Breast epithelium (tissue), 4 donors: Measurements from ENCODE around the gene RASL10B. TPM values are rescaled to one million over a fixed set of nuclear protein-coding genes. Genes with fewer than 3 reads are reported as not detected.

ENCODE experiments used
- DNase-seq, 2 donors: peaks; one replicate each; pipeline ENCODE4 v3.0.0-alpha.2; 2019; ENCODE audit warnings: low spot score in 2 of 2
- H3K27ac ChIP-seq, 2 donors: fragments of 200-600 bp; sonication (generic) in 1 of 2; one replicate each; pipeline ENCODE4 v1.5.1; 2016 to 2019; ENCODE audit warnings: mild to moderate bottlenecking in 1 of 2
- H3K27me3 ChIP-seq, 2 donors: fragments of 200-600 bp; sonication (generic) in 1 of 2; one replicate each; pipeline versions ENCODE4 v1.5.1 to v1.6.0; 2017 to 2019; ENCODE audit warnings: control low read depth in 1 of 2, mild to moderate bottlenecking in 1 of 2
- H3K36me3 ChIP-seq: fragments of 200-600 bp; one replicate; pipeline ENCODE4 v1.5.1; 2019
- H3K4me1 ChIP-seq, 2 donors: fragments of 200-600 bp; sonication (generic); one replicate each; pipeline ENCODE4 v1.5.1; 2016 to 2019; ENCODE audit warnings: control low read depth in 1 of 2
- H3K4me3 ChIP-seq, 3 donors: fragments of 200-600 bp; sonication (generic); 1 replicate in 2 of 3; 2 replicates in 1 of 3; pipeline ENCODE4 v1.5.1; 2016 to 2019; ENCODE audit warnings: mild to moderate bottlenecking in 3 of 3, moderate library complexity in 2 of 3
- H3K9me3 ChIP-seq, 2 donors: fragments of 200-600 bp; sonication (generic) in 1 of 2; one replicate each; pipeline ENCODE4 v1.5.1; 2016 to 2019; ENCODE audit warnings: control low read depth in 1 of 2
- POLR2A ChIP-seq: fragments of 450-650 bp; IDR thresholded peaks from one replicate; pipeline ENCODE4 v1.6.1; 2016; ENCODE audit warnings: antibody characterized with exemption, mild to moderate bottlenecking, moderate library complexity
- POLR2AphosphoS5 ChIP-seq, 3 donors: sonication (generic); formaldehyde crosslinking; IDR thresholded peaks; one replicate each; pipeline ENCODE4 v1.6.1; 2017; ENCODE audit warnings: antibody characterized with exemption in 3 of 3
- intact Hi-C: fragments of 100-400 bp; cut with DNase I; formaldehyde crosslinking; loops from one replicate; pipeline ENCODE4 v1.15.1; 2023; ENCODE audit warnings: low total_unique reads
- total RNA-seq, 3 donors: library from RNA; depleted of rRNA; stranded (reverse); fragments of >200 nt; gene quantifications; one replicate each; pipeline ENCODE4 v1.1.0, GENCODE V29; 2016
- TF ChIP-seq, protein P1 (sequence below), 3 donors: fragments of 450-650 bp; IDR thresholded peaks; one replicate each; pipeline ENCODE4 v1.5.1; 2016 to 2017; ENCODE audit warnings: antibody characterized with exemption in 3 of 3, mild to moderate bottlenecking in 3 of 3, moderate library complexity in 3 of 3

The RASL10B gene
- total RNA-seq, 3 donors from 2014 or later, result 5.9 to 27.8 (median 11.1) TPM

DNA sequence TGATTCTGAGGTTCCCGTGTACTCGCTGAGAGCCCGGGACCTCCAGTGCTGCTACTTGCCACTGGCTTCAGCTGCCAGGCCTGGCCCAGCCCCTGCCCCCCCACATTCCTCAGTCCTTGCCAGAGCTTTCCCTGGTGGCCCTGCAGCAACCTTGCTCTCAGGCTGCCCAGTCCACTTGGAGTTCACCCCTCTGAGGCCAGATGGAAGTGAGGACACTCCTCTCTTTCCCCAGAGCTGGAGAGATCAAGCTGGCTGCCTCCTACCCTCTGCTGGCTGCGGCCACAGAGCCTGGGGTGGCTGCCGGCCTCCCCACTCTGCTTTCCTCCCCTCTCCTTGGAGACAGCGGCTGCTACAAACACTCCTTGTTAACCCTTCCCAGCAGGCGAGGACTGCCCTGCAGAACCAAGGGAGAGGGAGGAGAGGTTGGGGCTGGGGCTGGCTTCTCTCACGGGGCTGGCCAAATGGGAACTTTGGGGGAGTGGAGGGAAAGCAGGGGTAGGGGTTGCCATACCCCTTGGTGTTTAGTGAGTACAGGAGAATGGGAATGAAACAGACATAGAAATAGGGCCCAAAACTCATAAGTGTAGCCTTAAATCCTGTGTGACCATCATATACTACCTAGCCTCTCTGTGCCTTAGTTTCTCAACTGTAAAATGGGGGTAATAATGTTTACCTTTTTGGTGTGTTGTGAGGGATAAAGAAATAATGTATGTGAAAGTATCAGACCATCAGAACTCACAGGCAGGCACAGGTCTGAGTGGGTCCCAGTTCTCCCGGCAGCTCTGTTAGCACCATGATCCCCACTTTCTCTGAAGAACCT lies 21.7 kb downstream of the RASL10B start, which contains the start of gene GAS2L2:
TSS of gene GAS2L2 (minus strand) at position 295 of the 820 bp plus-strand sequence. CDS start 389 bp downstream, outside the sequence.
- Histone ChIP-seq H3K4me3 (peak within 1 kb of the TSS in 1 of 3 donors; percentile 37), H3K36me3 (no peaks in the 10 kb centered on the region), H3K9me3 (no peaks in the 10 kb centered on the region), H3K27ac (peak within 1 kb of the TSS in 1 of 2 donors; percentile 30), H3K27me3 (no peaks in the 10 kb centered on the region), H3K4me1 (peaks cover under 1 to 2% of the 10 kb centered on the region in 2 donors)
- intact Hi-C loops, result no loop called here
- TF ChIP-seq, protein P1, sequence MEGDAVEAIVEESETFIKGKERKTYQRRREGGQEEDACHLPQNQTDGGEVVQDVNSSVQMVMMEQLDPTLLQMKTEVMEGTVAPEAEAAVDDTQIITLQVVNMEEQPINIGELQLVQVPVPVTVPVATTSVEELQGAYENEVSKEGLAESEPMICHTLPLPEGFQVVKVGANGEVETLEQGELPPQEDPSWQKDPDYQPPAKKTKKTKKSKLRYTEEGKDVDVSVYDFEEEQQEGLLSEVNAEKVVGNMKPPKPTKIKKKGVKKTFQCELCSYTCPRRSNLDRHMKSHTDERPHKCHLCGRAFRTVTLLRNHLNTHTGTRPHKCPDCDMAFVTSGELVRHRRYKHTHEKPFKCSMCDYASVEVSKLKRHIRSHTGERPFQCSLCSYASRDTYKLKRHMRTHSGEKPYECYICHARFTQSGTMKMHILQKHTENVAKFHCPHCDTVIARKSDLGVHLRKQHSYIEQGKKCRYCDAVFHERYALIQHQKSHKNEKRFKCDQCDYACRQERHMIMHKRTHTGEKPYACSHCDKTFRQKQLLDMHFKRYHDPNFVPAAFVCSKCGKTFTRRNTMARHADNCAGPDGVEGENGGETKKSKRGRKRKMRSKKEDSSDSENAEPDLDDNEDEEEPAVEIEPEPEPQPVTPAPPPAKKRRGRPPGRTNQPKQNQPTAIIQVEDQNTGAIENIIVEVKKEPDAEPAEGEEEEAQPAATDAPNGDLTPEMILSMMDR (IDR thresholded peaks at IDR 0.05), result no peak
- TF ChIP-seq POLR2A, result no peak
- TF ChIP-seq POLR2AphosphoS5 (IDR thresholded peaks at IDR 0.05), result no peak
- no peak for DNase-seq

DNA sequence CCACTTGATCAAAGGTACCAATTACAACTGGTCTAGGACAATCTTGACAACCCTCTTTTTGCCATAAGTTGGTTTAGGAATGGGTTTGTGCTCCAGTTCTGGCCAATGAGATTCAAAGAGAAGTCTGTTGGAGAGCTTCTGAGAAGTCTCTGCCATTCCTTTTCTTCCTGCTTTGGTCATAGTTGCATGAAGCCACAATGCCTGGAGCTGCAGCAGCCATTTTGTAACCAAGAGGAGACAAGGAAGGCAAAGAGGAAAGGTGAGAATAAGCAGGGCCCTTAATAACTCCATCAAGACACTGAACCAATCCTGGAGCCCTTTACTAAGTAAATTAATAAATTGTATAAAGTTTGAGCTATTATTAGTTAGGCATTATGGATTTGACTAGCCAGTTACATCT lies 25.8 kb downstream of the RASL10B start:
- TF ChIP-seq POLR2AphosphoS5 (IDR thresholded peaks at IDR 0.05) (no peak), POLR2A (no peak)
- TF ChIP-seq, protein P1 (IDR thresholded peaks at IDR 0.05), result no peak
- Histone ChIP-seq H3K27ac (no peak overlapping the region), H3K4me1 (no peaks in the 10 kb centered on the region), H3K36me3 (no peaks in the 10 kb centered on the region), H3K4me3 (no peak overlapping the region), H3K9me3 (no peaks in the 10 kb centered on the region), H3K27me3 (no peaks in the 10 kb centered on the region)
- intact Hi-C loops, result no loop called here
- no peak for DNase-seq

DNA sequence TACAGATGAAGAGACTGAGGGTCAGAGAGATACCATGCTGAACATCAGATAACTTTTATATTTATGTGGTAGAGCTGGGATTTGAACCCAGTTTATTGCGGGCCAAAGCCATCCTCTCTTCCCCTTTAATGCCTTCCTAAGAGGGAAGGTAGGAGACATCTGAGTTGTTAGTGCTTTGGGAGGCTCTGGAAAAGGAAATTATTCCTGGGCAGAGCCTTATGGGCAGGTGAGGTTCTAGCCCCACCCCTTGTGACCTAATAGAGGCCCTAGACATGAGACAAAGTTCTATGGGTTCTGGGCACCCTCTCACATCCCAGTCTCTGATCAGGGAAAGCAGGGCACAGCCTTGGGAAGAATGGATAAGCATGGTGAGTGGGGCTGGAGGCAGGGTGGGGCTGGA lies 29.1 kb downstream of the RASL10B start, which contains the start of gene C17orf50:
TSS of gene C17orf50 (plus strand) at position 301 of the 400 bp plus-strand sequence. CDS start at position 356, 55 bp downstream.
- Histone ChIP-seq H3K27me3 (no peaks in the 10 kb centered on the region), H3K9me3 (no peaks in the 10 kb centered on the region), H3K4me3 (no peak within 1 kb of the TSS), H3K36me3 (no peaks in the 10 kb centered on the region), H3K27ac (no peak within 1 kb of the TSS), H3K4me1 (no peaks in the 10 kb centered on the region)
- DNase-seq, result no peak
- intact Hi-C loops, result no loop called here
- no peak for TF ChIP-seq POLR2AphosphoS5 (IDR thresholded peaks at IDR 0.05)

DNA sequence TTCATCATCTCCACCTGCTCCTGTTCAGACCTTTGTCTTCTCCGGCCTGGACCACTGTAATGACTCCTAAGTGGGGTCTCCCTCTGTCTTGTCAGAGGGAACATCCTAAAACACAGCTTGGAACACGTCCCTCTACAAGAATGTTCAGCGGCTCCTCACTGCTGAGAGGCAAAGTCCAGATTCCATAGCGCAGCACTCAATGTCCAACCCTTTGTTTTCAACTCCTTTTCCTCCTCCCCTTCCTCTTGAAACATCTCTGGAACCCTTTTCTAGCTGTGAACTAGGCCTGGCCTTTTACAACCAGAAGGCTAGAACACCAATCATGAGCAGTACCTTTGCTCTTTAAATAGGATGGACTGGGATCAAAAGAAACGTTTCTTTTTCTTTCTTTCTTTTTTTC lies 30.2 kb downstream of the RASL10B start:
- Histone ChIP-seq H3K27ac (no peak overlapping the region), H3K4me1 (no peaks in the 10 kb centered on the region), H3K4me3 (no peak overlapping the region), H3K27me3 (no peaks in the 10 kb centered on the region), H3K9me3 (no peaks in the 10 kb centered on the region), H3K36me3 (no peaks in the 10 kb centered on the region)
- intact Hi-C loops, result no loop called here
- DNase-seq, result no peak
- TF ChIP-seq, protein P1 (IDR thresholded peaks at IDR 0.05), result no peak
- TF ChIP-seq POLR2A (no peak), POLR2AphosphoS5 (IDR thresholded peaks at IDR 0.05) (no peak)

DNA sequence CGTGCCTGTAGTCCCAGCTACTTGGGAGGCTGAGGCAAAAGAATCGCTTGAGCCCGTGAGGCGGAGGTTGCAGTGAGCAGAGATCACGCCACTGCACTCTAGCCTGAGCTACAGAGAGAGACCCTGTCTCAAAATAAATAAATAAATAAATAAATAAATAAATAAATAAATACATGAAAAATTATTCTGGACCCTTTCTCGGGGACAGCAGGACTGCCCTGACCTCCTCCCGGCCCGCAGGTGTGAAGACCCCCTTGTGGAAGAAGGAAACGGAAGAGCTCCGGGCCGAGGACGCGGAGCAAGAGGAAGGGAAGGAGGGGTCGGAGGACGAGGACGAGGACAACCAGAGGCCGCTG lies 32.3 kb downstream of the RASL10B start:
- no peak for DNase-seq
- no peaks in the 10 kb centered on the region for H3K9me3 ChIP-seq
- no peaks in the 10 kb centered on the region for H3K36me3 ChIP-seq
- peak overlapping the region in 2 of 3 donors; percentile 56 to 64 for H3K4me3 ChIP-seq
- H3K27me3 ChIP-seq, result no peaks in the 10 kb centered on the region
- intact Hi-C loops, result no loop called here
- TF ChIP-seq, protein P1 (IDR thresholded peaks at IDR 0.05), result no peak
- TF ChIP-seq POLR2AphosphoS5 (IDR thresholded peaks at IDR 0.05), result no peak
- TF ChIP-seq POLR2A, result no peak
- H3K4me1 ChIP-seq, result no peaks in the 10 kb centered on the region
- no peak overlapping the region for H3K27ac ChIP-seq
